Breast epithelium (tissue), 4 donors: ENCODE measurements around the gene MYO15B. TPM values are rescaled to one million over a fixed set of nuclear protein-coding genes. Genes with fewer than 3 reads are reported as not detected.

ENCODE experiments used
- DNase-seq, 2 donors: peaks; one replicate each; pipeline ENCODE4 v3.0.0-alpha.2; 2019; ENCODE audit warnings: low spot score in 2 of 2
- H3K27ac ChIP-seq, 2 donors: fragments of 200-600 bp; sonication (generic) in 1 of 2; one replicate each; pipeline ENCODE4 v1.5.1; 2016 to 2019; ENCODE audit warnings: mild to moderate bottlenecking in 1 of 2
- H3K27me3 ChIP-seq, 2 donors: fragments of 200-600 bp; sonication (generic) in 1 of 2; one replicate each; pipeline versions ENCODE4 v1.5.1 to v1.6.0; 2017 to 2019; ENCODE audit warnings: control low read depth in 1 of 2, mild to moderate bottlenecking in 1 of 2
- H3K36me3 ChIP-seq: fragments of 200-600 bp; one replicate; pipeline ENCODE4 v1.5.1; 2019
- H3K4me1 ChIP-seq, 2 donors: fragments of 200-600 bp; sonication (generic); one replicate each; pipeline ENCODE4 v1.5.1; 2016 to 2019; ENCODE audit warnings: control low read depth in 1 of 2
- H3K4me3 ChIP-seq, 3 donors: fragments of 200-600 bp; sonication (generic); 1 replicate in 2 of 3; 2 replicates in 1 of 3; pipeline ENCODE4 v1.5.1; 2016 to 2019; ENCODE audit warnings: mild to moderate bottlenecking in 3 of 3, moderate library complexity in 2 of 3
- H3K9me3 ChIP-seq, 2 donors: fragments of 200-600 bp; sonication (generic) in 1 of 2; one replicate each; pipeline ENCODE4 v1.5.1; 2016 to 2019; ENCODE audit warnings: control low read depth in 1 of 2
- POLR2A ChIP-seq: fragments of 450-650 bp; IDR thresholded peaks from one replicate; pipeline ENCODE4 v1.6.1; 2016; ENCODE audit warnings: antibody characterized with exemption, mild to moderate bottlenecking, moderate library complexity
- POLR2AphosphoS5 ChIP-seq, 3 donors: sonication (generic); formaldehyde crosslinking; IDR thresholded peaks; one replicate each; pipeline ENCODE4 v1.6.1; 2017; ENCODE audit warnings: antibody characterized with exemption in 3 of 3
- intact Hi-C: fragments of 100-400 bp; cut with DNase I; formaldehyde crosslinking; loops from one replicate; pipeline ENCODE4 v1.15.1; 2023; ENCODE audit warnings: low total_unique reads
- total RNA-seq, 3 donors: library from RNA; depleted of rRNA; stranded (reverse); fragments of >200 nt; gene quantifications; one replicate each; pipeline ENCODE4 v1.1.0, GENCODE V29; 2016
- TF ChIP-seq, protein P1 (sequence below), 3 donors: fragments of 450-650 bp; IDR thresholded peaks; one replicate each; pipeline ENCODE4 v1.5.1; 2016 to 2017; ENCODE audit warnings: antibody characterized with exemption in 3 of 3, mild to moderate bottlenecking in 3 of 3, moderate library complexity in 3 of 3

The MYO15B gene
- total RNA-seq, 3 donors from 2014 or later, result 65.3 to 121 (median 86.6) TPM

DNA sequence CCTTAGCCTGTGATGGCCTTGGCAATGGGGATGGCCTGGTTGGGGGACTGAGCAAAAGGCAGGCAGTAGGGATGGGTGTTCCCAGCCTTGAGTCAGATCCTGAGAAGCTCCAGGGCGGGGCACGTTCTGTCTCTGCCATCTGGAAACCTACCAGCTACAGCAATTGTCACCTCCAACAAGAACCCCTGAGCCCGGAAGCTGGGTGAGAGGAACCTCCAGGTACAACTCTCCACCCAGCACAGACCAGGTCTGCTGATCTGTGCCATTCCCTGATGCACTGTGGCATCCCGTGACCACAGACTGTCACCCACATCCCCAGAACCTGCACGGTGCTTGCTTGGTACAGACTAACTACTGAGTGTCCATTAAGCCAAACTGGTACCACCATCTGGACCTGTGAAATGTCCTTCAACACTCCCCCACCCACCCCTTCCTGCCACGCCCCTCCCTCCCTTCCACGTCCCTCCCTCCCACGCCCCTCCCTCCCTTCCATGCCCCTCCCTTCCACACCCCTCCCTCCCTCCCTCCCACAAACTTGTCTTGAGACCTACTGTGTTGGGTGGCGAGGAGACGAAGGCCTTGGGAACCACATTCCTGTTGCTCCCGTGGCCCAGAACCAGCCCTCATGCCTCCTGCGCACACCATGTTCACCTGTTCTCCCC lies 16.6 kb downstream of the MYO15B start:
- no peaks in the 10 kb centered on the region for H3K4me1 ChIP-seq
- no peak for TF ChIP-seq POLR2AphosphoS5 (IDR thresholded peaks at IDR 0.05)
- no peak for TF ChIP-seq POLR2A
- TF ChIP-seq, protein P1, sequence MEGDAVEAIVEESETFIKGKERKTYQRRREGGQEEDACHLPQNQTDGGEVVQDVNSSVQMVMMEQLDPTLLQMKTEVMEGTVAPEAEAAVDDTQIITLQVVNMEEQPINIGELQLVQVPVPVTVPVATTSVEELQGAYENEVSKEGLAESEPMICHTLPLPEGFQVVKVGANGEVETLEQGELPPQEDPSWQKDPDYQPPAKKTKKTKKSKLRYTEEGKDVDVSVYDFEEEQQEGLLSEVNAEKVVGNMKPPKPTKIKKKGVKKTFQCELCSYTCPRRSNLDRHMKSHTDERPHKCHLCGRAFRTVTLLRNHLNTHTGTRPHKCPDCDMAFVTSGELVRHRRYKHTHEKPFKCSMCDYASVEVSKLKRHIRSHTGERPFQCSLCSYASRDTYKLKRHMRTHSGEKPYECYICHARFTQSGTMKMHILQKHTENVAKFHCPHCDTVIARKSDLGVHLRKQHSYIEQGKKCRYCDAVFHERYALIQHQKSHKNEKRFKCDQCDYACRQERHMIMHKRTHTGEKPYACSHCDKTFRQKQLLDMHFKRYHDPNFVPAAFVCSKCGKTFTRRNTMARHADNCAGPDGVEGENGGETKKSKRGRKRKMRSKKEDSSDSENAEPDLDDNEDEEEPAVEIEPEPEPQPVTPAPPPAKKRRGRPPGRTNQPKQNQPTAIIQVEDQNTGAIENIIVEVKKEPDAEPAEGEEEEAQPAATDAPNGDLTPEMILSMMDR (IDR thresholded peaks at IDR 0.05), result no peak
- DNase-seq, result no peak
- no peaks in the 10 kb centered on the region for H3K36me3 ChIP-seq
- no peak overlapping the region for H3K27ac ChIP-seq
- intact Hi-C loops, result no loop called here
- no peaks in the 10 kb centered on the region for H3K27me3 ChIP-seq
- H3K4me3 ChIP-seq, result no peak overlapping the region
- no peaks in the 10 kb centered on the region for H3K9me3 ChIP-seq

- Histone ChIP-seq H3K27me3 (no peaks in the 10 kb centered on the region), H3K4me3 (no peak overlapping the region), H3K27ac (no peak overlapping the region), H3K36me3 (no peaks in the 10 kb centered on the region), H3K4me1 (no peaks in the 10 kb centered on the region), H3K9me3 (no peaks in the 10 kb centered on the region)
- intact Hi-C loops, result no loop called here
- DNase-seq, result no peak
- no peak for TF ChIP-seq POLR2A
- no peak for TF ChIP-seq POLR2AphosphoS5 (IDR thresholded peaks at IDR 0.05)
- TF ChIP-seq, protein P1 (IDR thresholded peaks at IDR 0.05), result no peak
Measured at GRCh38 chr17:75605790-75606189, 18.2 kb downstream of the MYO15B start.

DNA sequence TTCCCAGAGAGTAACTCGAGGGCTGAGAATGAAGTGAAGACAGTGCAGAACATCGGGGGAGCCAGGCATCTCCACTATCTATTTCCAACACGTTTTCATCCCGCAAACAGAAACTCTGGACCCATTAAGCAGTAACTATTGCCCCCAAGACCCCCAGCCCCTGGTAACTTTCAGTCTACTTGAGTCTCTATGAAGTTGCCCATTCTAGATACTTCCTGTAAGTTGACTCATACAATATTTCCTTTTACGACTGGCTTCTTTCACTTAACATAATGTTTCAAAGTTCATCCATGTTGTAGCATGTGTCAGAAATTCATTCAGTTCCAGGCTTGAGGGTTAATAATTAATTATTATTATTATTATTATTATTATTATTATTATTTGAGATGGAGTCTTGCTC lies 19.5 kb downstream of the MYO15B start:
- H3K4me1 ChIP-seq, result no peaks in the 10 kb centered on the region

DNA sequence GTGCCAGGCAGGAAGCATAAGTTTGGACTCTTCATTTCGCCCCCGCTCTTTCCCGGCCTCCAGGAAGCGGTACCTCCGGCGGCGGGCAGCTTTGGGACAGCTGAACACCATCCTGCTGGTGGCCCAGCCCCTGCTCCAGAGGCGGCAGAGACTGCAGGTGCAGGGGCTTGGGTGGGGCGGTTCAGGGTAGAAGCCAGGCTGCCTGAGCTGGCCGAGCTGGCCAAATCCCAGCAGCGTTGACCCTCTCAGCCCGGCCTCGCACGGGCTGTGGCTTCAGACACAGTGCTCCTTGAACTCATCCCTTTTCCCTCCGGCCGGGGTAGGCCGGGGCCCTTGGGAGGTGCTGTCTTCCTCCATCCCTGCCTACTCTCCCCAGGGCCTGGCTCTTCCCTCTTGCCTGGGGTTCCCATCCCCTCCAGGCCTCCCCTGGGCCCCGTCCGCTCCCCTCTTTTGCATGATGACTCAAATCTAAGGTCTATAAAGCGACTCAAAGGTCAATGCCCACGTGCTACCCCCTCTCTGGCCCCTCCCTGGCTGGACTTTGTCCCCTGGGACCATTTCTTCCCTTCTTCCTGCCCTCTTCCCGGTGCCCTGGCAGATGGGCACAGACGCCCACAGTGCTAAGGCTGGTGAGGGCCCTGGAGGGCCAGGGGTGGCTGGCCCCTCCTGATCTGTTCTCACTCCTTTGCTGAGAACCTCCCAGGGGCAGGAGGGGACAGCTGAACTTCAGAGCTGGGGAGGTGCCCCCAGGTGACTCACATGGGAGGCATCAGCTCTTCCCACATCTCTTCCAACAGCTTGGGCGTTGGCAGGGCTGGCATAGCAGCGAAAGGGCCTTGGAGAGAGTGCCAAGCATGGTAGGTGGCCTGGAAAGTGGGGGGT lies 22.7 kb downstream of the MYO15B start:
- intact Hi-C loops, result no loop called here
- no peak overlapping the region for H3K27ac ChIP-seq
- no peak for TF ChIP-seq POLR2AphosphoS5 (IDR thresholded peaks at IDR 0.05)
- no peak for TF ChIP-seq POLR2A
- TF ChIP-seq, protein P1 (IDR thresholded peaks at IDR 0.05), result no peak
- H3K9me3 ChIP-seq, result no peaks in the 10 kb centered on the region
- no peaks in the 10 kb centered on the region for H3K36me3 ChIP-seq
- no peaks in the 10 kb centered on the region for H3K27me3 ChIP-seq
- no peak overlapping the region for H3K4me3 ChIP-seq
- no peaks in the 10 kb centered on the region for H3K4me1 ChIP-seq
- DNase-seq, result no peak

More for the DNA sequence above, 19.5 kb downstream of the MYO15B start:
- no peak for DNase-seq
- intact Hi-C loops, result no loop called here
- Histone ChIP-seq H3K27ac (no peak overlapping the region), H3K27me3 (no peaks in the 10 kb centered on the region), H3K36me3 (no peaks in the 10 kb centered on the region), H3K9me3 (no peaks in the 10 kb centered on the region), H3K4me3 (no peak overlapping the region)
- no peak for TF ChIP-seq POLR2A

GRCh38 chr17:75611851-75612429 lies 24.3 kb downstream of the MYO15B start:
- intact Hi-C loops, result no loop called here
- Histone ChIP-seq H3K27me3 (no peaks in the 10 kb centered on the region), H3K9me3 (no peaks in the 10 kb centered on the region), H3K4me3 (no peak overlapping the region), H3K27ac (no peak overlapping the region), H3K36me3 (peaks cover 3% of the 10 kb centered on the region), H3K4me1 (no peaks in the 10 kb centered on the region)
- no peak for DNase-seq
- no peak for TF ChIP-seq POLR2A
- TF ChIP-seq POLR2AphosphoS5 (IDR thresholded peaks at IDR 0.05), result no peak
- TF ChIP-seq, protein P1 (IDR thresholded peaks at IDR 0.05), result no peak
